RWPE2 (cell line): ENCODE data around the gene ORC2.

ENCODE experiments used
- ATAC-seq: fragments of 200-7000 bp; cut with Tn5 transposase; 3 replicates; pipeline ENCODE4 v1.9.1; 2021; ENCODE audit warnings: low read depth
- DNase-seq: peaks from one replicate; pipeline ENCODE4 v3.0.0-alpha.2; 2020; ENCODE audit warnings: low spot score
- H3K27ac ChIP-seq: fragments of 450-650 bp; 2 replicates; pipeline ENCODE4 v1.5.1; 2017; ENCODE audit warnings: mild to moderate bottlenecking; ENCODE audit not compliant: poor library complexity, severe bottlenecking
- H3K27me3 ChIP-seq: fragments of 250-450 bp; sonication (Bioruptor Pico); 2 replicates; pipeline ENCODE4 v1.5.1; 2021; ENCODE audit warnings: mild to moderate bottlenecking, moderate library complexity; ENCODE audit not compliant: insufficient read depth, poor library complexity, severe bottlenecking
- H3K36me3 ChIP-seq: fragments of 250-450 bp; sonication (Bioruptor Pico); 2 replicates; pipeline ENCODE4 v1.5.1; 2020; ENCODE audit warnings: low read depth, mild to moderate bottlenecking, moderate library complexity
- H3K4me1 ChIP-seq: fragments of 250-450 bp; sonication (Bioruptor Pico); 2 replicates; pipeline ENCODE4 v1.5.1; 2021; ENCODE audit warnings: mild to moderate bottlenecking, moderate library complexity; ENCODE audit not compliant: insufficient read depth, poor library complexity, severe bottlenecking
- H3K4me3 ChIP-seq: fragments of 250-450 bp; sonication (Bioruptor Pico); 2 replicates; pipeline ENCODE4 v1.5.1; 2021; ENCODE audit warnings: mild to moderate bottlenecking, moderate library complexity; ENCODE audit not compliant: severe bottlenecking
- H3K9me3 ChIP-seq: fragments of 250-450 bp; sonication (Bioruptor Pico); 2 replicates; pipeline ENCODE4 v1.5.1; 2021; ENCODE audit warnings: mild to moderate bottlenecking, moderate library complexity; ENCODE audit not compliant: severe bottlenecking
- TF ChIP-seq, protein P1 (sequence below): fragments of 450-650 bp; IDR thresholded peaks from one replicate; pipeline ENCODE4 v1.5.1; 2017; ENCODE audit warnings: mild to moderate bottlenecking, moderate library complexity; ENCODE audit not compliant: poor library complexity, severe bottlenecking

Gene ORC2

DNA sequence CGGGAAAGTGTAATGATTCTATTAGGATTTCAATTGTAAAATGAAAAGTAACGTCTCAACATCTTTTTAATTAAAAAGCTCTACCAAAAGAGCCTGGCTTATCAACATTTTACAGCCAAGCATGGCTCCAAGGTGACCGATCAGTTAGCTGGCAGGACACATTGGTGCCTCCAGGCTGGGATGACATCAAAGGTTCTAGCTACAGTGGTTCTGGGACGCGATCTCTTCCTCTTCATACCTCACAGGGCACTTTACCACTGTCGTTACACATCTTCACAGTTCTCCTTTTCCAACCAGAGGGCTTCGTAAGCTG lies 693 bp downstream of the ORC2 start:
- Histone ChIP-seq H3K36me3 (peaks cover 38% of the 10 kb centered on the region), H3K27ac (peak overlapping the region; percentile 64), H3K4me1 (peaks cover 22% of the 10 kb centered on the region), H3K4me3 (peak overlapping the region; percentile 70), H3K27me3 (no peaks in the 10 kb centered on the region), H3K9me3 (no peaks in the 10 kb centered on the region)
- no peak for DNase-seq
- TF ChIP-seq, protein P1, sequence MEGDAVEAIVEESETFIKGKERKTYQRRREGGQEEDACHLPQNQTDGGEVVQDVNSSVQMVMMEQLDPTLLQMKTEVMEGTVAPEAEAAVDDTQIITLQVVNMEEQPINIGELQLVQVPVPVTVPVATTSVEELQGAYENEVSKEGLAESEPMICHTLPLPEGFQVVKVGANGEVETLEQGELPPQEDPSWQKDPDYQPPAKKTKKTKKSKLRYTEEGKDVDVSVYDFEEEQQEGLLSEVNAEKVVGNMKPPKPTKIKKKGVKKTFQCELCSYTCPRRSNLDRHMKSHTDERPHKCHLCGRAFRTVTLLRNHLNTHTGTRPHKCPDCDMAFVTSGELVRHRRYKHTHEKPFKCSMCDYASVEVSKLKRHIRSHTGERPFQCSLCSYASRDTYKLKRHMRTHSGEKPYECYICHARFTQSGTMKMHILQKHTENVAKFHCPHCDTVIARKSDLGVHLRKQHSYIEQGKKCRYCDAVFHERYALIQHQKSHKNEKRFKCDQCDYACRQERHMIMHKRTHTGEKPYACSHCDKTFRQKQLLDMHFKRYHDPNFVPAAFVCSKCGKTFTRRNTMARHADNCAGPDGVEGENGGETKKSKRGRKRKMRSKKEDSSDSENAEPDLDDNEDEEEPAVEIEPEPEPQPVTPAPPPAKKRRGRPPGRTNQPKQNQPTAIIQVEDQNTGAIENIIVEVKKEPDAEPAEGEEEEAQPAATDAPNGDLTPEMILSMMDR, result no peak
- no peak for ATAC-seq

DNA sequence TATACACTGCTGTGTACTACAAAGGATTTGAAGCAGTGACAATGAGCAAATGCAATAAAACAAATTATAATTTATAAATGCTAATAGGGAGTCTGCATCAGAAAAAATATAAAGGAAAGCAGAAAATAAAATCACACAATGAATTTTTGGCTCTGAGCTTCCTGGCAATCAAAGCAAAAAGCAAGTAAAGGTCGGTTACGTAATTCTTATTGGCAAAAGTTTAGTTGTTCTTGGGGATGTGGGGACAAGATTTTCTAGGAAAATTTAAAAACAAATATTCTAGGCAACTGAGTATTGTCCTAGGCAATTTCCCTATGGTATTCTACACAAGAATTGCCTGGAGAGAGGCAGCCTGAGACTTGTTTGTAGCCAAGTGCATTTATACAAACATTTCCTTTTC lies 1.8 kb downstream of the ORC2 start:
- Histone ChIP-seq H3K4me3 (no peak overlapping the region), H3K9me3 (no peaks in the 10 kb centered on the region), H3K27ac (no peak overlapping the region), H3K27me3 (no peaks in the 10 kb centered on the region), H3K4me1 (peaks cover 15% of the 10 kb centered on the region), H3K36me3 (peaks cover 49% of the 10 kb centered on the region)
- ATAC-seq, result no peak
- TF ChIP-seq, protein P1, result no peak
- no peak for DNase-seq

DNA sequence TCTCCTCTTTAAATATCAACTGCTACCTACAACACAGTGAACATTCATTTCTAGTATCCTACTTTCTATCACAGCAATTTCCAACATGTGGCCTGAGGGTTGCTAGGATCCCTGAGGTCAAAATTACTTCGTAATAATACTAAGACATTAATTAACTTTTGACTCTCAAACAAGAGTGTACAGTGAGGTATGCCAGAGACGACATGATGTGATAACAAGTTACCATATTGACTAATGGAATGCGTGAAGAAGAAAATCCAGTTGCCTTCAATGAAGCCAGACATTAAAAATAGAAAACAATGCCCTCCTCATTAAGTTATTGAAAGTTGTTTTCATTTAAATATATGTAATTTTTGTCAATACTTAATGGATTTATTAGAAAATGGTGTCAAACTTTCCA lies 13.1 kb downstream of the ORC2 start:
- Histone ChIP-seq H3K4me3 (no peak overlapping the region), H3K4me1 (peaks cover 6% of the 10 kb centered on the region), H3K27me3 (no peaks in the 10 kb centered on the region), H3K9me3 (no peaks in the 10 kb centered on the region), H3K36me3 (peaks cover 91% of the 10 kb centered on the region), H3K27ac (no peak overlapping the region)
- no peak for ATAC-seq
- DNase-seq, result no peak
- TF ChIP-seq, protein P1, result no peak

DNA sequence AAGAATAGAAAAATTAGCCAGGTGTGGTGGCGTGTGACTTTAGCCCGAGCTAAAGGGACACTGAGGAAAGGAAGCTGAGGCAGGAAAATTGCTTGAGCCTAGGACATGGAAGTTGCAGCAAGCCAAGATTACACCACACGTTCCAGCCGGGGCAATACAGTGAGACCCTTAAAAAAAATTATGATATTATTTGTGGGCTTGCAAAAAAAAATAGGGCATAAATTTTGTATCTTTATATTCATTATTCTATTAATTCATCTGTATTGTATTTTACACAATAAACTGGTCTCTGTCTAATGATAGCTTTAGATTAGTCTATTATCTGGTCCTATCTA lies 18.1 kb downstream of the ORC2 start:
- peaks cover 19% of the 10 kb centered on the region for H3K4me1 ChIP-seq
- no peak overlapping the region for H3K4me3 ChIP-seq

DNA sequence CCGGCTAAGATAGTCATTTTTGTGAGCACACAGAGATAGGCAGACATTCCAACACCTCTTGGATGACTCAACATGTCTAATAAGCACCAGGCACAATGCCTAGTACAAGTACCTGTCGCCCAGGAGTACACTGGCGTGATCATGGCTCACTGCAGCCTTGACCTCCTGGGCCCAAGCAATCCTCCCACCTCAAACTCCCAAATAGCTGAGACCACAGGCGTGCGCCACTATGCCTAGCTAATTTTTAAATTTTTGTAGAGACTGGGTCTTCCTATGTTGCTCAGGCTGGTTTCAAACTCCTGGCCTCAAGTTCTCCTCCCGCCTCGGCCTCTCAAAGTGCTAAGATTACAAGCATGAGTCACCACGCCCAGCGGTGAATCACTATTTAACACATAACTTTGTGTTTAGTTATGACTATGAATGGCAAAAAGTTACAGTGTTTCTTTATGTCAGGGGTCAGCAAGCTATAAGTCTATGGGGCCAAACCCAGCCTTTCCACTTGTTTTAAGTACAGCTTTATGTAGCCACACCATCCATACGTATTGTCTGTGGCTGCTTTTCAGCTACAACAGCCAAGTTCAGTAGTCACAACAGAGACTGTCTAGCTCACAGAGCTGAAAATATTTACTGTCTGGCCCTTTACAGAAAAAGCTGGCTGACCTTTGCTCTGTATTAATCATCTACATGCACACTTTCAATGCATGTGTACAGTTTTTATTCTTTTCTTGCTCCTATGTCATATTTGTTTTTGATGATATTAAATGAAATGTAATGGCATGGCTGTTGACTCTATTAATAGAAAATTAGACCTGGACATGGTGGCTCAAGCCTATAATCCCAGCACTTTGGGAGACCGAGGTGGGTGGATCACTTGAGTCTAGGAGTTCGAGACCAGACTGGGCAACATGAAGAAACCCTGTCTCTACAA lies 18.7 kb downstream of the ORC2 start:
- Histone ChIP-seq H3K4me3 (no peak overlapping the region), H3K36me3 (peaks cover 95% of the 10 kb centered on the region), H3K27me3 (no peaks in the 10 kb centered on the region), H3K9me3 (no peaks in the 10 kb centered on the region), H3K27ac (peak overlapping the region; percentile 64), H3K4me1 (peaks cover 19% of the 10 kb centered on the region)
- ATAC-seq (peak; percentile 98), DNase-seq (peak; percentile 85)
- TF ChIP-seq, protein P1, result no peak

More for the DNA sequence above, 18.1 kb downstream of the ORC2 start:
- no peaks in the 10 kb centered on the region for H3K9me3 ChIP-seq
- H3K36me3 ChIP-seq, result peaks cover 92% of the 10 kb centered on the region
- TF ChIP-seq, protein P1, result no peak
- no peak for ATAC-seq
- DNase-seq, result no peak
- peak overlapping the region; percentile 64 for H3K27ac ChIP-seq
- H3K27me3 ChIP-seq, result no peaks in the 10 kb centered on the region
